HL-60 (cell line): Measurements from ENCODE around the gene RAB3GAP1.

Experiments
- CTCF ChIP-seq: IDR thresholded peaks from one replicate; pipeline ENCODE4 v1.5.1; 2011; ENCODE audit warnings: low read length, control low read depth, inconsistent platforms; ENCODE audit not compliant: insufficient read depth
- GABPA ChIP-seq: IDR thresholded peaks from 2 replicates; pipeline ENCODE4 v1.6.1; 2012; ENCODE audit warnings: low read depth
- POLR2AphosphoS5 ChIP-seq: IDR thresholded peaks from 2 replicates; pipeline ENCODE4 v1.6.1; 2012; ENCODE audit warnings: low read depth
- TF ChIP-seq, protein P1 (sequence below): IDR thresholded peaks from 2 replicates; pipeline ENCODE4 v1.6.1; 2012; ENCODE audit warnings: low read depth; ENCODE audit not compliant: insufficient replicate concordance

DNA sequence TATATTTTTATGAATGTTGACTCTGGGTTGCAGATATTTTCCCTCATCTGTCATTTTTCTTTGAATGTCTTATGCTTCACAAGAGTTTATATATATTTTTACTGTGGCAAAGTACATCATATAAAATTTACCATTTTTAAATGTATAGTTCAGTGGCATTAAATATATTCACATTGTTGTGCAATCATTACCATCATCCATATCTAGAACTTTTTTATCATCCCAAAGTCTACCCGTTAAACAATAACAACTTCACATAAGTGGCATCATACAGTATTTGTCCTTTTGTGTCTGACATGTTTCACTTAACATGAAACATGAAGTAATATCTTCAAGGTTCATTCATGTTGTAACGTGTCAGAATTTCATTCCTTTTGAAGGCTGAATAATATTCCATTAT, 24.5 kb downstream of the RAB3GAP1 start:
- TF ChIP-seq CTCF (no peak), POLR2AphosphoS5 (no peak), GABPA (no peak)
- TF ChIP-seq, protein P1, sequence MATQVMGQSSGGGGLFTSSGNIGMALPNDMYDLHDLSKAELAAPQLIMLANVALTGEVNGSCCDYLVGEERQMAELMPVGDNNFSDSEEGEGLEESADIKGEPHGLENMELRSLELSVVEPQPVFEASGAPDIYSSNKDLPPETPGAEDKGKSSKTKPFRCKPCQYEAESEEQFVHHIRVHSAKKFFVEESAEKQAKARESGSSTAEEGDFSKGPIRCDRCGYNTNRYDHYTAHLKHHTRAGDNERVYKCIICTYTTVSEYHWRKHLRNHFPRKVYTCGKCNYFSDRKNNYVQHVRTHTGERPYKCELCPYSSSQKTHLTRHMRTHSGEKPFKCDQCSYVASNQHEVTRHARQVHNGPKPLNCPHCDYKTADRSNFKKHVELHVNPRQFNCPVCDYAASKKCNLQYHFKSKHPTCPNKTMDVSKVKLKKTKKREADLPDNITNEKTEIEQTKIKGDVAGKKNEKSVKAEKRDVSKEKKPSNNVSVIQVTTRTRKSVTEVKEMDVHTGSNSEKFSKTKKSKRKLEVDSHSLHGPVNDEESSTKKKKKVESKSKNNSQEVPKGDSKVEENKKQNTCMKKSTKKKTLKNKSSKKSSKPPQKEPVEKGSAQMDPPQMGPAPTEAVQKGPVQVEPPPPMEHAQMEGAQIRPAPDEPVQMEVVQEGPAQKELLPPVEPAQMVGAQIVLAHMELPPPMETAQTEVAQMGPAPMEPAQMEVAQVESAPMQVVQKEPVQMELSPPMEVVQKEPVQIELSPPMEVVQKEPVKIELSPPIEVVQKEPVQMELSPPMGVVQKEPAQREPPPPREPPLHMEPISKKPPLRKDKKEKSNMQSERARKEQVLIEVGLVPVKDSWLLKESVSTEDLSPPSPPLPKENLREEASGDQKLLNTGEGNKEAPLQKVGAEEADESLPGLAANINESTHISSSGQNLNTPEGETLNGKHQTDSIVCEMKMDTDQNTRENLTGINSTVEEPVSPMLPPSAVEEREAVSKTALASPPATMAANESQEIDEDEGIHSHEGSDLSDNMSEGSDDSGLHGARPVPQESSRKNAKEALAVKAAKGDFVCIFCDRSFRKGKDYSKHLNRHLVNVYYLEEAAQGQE: no peak
